ENCODE data around the gene PPIC.

The PPIC gene

DNA sequence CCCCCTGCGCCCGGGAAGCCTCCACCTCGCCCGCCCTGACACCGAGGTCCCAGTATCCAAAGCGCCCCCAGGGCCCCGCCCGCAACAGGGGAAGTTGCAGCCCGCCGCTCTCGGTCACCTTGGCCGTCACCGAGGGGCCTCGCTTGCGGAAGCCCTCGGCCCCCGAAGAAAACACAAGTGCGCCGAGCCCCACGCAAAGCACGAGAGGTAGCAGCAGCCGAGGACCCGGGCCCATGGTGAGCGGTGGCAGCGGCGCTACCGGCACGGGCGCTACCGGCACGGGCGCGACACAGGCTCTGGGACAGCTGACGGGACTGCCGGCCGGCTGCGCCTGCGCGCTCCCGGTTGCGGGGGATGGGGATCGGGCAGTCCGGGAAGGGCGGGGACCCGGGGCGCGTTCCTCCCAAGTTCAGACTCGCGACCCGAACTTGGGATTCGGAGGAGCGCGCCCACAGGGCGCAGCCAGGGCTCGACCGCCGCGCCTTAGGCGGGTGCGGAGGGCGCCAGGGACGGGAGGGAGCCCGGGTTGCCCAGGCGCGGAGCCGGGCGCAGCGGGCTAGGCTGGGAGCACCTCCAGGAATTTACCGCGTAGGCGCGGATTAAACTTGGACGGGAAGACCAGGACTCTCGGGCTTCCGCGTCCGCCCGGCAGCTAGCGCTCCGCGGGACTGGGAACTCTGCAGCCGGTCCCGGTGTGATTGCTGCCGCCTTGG, at the start of gene PPIC:
PPIC (minus strand) TSS at position 335 of the 713 bp plus-strand sequence; CDS start at position 235, 100 bp downstream.
- peak; percentile 77 for DNase-seq

DNA sequence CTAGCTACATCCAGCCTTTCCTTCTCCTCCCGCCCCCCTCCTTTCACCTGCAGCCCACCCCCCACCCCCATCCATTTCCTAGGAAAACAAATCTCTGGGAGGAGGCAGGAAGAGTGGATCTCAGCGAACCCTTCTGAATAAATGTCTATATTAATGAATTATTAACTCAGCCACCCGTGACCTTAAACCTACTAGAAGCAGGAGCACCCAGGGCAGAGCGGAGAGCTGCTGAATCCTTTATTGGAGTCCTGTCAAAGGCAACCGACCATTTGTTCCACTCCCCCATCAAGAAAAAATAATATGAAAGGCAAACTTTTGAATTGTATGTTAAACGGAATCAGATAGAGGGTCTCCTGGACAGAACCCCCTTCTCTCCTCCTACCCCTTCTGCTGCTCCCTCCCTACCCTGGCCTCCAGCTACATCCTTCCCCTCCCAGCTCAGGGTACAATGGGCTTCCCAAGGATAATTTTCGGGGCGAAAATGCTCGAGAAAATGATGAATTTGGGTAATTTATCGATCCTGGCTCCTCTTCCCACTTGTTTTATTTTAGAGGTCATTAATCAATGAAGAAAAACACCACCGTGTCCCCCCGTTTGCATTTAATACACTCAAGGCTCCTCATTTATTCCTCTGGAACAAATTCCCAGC, 49.2 kb upstream of the PPIC start:
- no peak for DNase-seq

DNA sequence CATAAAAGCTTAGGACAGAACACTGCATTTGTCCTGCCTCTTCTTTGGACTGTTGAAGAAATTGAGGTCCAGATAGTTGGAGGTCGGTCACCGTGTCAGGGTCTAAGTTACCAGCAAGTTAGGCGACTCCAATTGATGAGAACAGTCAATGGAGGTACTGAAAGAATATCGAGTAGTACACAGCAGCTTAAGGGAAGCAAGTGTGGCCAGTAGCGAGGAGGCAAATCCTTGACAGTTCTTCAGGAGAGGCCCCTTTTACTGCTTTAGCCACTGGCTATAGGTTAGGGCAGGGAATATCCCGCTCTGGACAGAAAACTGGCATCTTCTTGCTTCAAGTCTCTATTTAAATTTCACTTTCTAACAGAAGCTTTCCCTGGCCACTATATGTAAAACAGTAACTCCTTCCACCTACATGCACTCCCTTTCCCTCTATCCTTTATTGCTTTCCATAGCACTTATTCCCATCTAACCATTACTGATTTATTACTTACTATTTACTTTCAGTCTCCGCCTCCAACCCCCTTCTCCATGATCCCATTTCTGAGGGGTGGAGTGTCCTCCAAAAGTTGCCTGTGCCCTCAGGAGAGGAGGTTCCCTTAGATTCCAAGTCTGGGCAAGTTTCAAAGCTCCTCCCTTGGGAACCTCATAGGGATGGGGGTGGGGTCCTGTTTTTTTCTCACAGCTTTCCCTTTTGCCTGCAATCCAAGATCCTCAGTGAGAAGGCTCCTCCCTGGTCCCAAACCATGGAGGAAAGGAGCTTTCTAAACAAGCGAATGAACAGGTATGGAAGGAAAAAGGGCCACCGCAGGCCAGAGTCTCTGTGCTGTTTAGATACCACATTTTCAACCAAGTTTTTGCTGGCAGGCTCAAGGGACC, 48.4 kb upstream of the PPIC start:
- no peak for DNase-seq

DNA sequence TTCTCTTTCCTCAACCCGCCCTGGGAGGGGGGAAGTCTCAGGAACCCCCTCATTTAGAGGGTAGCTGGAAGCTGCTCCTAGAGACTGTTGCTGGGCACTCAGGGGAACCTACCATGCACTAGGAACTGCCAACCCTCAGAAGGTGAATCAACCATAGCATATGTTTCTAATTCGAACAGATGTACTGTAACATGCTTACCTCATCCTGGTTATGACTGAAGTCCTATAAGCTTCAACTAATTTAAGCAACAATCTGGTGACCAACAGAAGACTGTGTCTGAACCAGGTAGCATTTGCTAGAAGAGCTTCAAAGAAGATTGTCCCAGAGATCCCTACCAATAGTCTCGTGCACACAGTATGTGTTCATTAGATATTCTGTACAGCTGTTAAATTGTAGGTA, 46.8 kb upstream of the PPIC start:
- no peak for DNase-seq

DNA sequence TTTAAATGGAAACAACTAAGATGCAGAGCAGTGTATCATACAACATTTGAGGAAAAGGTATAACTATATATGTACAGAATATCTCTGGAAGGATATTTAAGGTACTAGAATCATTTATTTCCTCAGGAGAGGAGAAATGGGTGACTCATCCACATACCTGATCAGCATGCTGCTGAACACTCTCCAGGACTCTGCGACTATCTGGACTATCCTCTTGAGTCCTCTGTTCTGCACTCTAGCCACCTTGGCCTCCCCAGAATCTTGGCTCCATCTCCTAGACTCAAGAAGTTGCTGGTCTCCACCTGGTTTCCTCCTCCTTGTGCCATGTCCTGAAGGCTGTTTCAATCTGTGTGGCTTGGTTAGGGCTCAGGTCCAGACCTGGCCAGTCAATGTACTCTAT, 43.7 kb upstream of the PPIC start:
- DNase-seq, result no peak

DNA sequence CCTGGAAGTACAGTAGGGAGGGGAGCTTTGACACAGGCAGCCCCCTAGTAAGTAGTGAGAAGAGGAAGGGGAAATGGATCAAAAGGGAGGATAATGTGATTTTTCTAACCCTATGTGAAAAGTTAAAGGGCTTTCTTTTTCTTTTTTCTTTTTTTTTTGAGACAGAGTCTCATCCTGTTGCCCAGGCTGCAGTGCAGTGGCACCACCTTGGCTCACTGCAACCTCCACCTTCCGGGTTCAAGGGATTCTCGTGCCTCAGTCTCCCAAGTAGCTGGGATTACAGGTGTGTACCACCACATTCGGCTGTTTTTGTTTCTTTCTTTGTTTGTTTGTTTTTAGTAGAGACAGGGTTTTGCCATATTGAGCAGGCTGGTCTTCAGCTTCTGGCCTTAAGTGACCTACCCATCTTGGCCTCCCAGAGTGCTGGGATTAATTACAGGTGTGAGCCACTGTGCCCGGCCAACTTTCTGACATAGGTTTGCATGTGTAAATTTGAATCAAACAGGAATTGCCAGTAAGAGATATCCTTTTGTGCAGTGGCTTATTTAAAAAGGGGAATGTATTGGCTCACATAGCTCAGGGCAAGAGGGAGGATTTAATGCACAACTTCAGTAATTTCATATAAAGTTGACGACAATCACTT, 39.1 kb upstream of the PPIC start:
- no peak for DNase-seq

DNA sequence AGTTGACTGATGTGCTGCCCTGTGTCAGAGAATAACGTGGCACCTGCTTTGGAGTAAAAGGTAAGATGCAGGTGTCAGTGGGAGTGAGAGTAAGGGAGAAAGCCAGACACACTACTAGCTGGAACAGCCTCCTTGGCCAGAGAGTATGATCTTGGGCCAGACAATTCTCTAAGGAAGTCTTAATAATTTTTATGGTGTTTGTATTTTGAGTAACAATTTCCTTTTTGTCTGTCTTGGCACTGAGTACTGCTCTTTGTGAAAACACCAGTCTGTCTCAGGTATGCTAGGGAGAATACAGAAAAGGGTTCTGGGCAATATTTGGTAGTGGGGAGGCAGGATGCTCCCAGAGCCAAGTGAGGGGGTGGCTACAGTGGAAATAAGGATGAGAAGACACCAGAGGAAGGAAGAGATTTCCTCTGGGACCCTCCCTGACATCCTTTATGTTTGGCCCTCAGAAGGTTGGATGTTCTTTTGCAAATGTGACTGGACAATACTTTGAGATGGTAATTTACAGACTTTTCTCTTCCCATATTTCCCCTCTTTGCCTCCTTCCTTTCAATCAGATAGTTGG, 31.9 kb upstream of the PPIC start:
- no peak for DNase-seq

DNA sequence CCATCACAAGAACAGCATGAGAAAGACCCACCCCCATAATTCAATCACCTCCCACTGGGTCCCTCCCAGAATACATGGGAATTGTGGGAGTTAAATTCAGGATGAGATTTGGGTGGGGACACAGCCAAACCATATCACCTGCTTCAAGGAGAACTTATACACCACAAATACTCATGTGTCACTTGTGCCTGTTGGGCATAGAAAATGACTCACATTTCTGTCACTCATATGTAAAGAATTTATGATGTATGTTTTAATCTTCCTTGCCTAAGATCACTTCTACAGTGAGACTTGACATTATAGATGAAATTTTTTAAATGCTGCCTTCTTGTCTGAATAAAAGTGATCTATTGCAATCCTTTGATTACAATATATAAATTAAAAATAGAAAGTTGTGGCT, 29.5 kb upstream of the PPIC start:
- DNase-seq, result no peak

DNA sequence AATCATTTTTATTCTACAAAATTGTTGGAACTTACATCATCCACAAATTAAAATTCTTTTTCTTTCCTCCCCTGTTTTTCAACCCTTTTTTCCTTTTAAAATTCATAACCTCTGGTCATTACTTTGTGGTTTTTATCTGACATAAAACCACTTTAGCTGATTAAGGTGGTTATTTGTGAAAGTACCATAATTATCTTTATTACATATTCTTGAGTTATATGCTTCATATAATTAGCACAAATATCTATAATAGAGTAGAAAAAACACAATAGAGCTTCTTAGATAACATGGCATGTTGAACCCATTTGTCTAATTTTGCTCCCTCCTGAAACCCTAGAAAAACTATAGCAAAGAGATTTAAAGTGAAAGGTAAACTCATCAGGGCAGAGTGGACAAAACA, 22.9 kb upstream of the PPIC start:
- DNase-seq, result no peak

DNA sequence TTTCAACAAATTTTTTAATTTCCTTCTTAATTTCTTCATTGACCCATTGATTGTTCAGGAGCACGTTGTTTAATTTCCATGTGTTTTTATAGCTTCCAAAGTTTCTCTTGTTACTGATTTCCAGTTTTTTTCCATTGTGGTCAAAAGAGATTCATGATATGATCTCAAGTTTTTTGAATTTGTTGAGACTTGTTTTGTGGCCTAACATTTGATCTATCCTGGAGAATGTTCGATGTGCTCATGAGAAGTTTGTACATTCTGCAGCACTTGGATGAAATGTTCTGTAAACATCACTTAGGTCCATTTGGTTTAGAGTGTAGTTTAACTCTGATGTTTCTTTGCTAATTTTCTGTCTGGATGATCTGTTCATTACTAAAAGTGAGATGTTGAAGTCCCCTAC, 14.7 kb upstream of the PPIC start:
- no peak for DNase-seq

DNA sequence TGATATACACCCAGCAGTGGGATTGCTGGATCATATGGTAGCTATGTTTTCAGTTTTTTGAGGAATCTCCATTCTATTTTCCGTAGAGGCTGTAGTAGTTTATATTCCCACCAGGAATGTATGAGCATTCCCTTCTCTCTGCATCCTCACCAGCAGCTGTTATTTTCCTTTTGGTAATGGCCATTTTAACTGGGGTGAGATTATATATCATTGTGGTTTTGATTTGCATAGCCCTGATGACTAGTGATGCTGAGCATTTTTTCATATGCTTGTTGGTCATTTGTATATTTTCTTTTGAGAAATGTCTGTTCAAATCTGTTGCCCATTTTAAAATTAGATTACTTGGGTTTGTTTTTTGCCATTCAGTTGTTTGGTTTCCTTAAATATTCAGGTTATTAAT, 11.2 kb upstream of the PPIC start:
- DNase-seq, result no peak

DNA sequence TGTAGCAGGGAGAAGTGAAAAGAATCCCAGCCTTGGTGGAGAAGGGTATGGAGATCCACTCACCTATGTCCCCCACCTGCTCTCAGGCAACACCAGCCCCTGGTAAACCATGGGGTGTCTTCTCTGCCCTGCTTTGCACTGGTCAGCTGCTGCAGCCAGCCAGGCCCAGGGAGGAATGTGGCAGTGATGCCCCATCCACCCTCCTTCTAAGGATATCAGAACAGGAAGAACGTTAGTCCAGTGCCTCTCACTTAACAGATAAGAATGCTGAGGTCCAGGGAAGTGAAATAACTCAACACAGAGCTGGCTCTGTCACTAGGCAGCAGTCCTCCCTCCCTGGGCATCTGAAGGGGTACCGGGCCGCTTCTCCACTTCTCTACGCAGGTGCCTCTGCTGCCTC, 9.7 kb upstream of the PPIC start:
- no peak for DNase-seq

DNA sequence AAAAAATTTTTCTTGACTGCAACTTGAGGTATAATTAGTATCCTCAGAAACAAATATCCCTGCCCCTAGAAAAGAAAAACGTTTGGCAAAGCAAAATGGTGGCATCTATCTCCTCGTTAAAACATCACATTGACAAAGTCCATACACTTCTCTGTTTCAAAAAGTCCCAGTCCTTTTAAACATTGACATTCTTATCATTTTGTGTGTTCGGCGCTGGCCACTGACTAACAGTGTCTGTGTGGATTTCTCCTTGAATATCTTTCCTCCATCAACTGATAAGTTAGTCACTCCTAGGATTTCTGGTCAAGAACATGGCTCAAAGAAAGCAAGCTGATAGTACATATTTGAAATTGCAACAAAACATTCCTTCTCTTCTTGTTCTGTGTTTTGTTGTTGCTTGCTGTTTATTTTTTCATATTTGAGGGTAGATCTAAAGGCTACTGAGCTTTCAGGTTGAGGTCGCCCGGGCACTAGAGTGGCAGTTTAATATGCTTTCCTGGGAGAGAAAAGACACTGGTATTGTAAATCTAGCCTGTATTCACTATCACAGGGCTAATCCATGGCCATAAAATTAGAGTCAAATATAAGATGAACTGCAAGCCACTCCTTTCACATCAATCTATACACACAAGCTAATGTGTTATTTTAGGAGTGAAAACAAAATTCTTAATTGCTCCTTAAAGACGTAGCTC, 8.5 kb upstream of the PPIC start:
- DNase-seq, result no peak

DNA sequence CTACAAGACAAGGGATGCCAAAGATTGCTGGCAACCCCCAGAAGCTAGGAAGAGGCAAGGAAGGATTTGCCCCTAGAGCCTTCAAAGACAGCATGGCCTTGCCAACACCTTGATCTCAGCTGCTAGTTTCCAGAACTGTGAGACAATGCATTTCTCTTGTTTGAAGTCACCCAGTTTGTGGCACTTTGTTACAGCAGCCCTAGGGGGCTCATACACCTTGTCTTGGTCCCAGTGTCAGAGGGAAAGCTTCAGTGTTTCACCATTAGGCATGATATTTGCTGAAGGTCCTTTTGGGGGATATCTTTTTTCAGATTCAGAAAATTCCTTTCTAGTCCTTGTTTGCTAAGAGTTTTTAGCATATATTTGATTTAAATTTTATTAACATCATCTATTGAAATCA, 3.1 kb upstream of the PPIC start:
- DNase-seq, result no peak

DNA sequence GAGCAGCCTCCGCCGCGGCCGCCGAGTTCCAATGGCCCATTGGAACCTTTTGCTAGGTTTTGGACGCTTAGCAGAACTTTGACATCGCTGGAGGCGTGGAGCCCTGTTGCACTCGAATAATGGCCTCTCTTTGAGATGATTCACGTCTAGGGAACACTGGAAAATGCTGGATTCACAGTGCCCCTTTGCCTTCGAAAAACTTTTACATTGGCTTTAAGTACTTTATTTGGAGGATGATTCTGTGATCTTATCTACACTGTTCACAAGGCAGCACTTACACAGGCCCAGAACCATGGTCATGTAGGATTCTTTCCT, 536 bp upstream of the PPIC start:
- peak; percentile 64 for DNase-seq

DNA sequence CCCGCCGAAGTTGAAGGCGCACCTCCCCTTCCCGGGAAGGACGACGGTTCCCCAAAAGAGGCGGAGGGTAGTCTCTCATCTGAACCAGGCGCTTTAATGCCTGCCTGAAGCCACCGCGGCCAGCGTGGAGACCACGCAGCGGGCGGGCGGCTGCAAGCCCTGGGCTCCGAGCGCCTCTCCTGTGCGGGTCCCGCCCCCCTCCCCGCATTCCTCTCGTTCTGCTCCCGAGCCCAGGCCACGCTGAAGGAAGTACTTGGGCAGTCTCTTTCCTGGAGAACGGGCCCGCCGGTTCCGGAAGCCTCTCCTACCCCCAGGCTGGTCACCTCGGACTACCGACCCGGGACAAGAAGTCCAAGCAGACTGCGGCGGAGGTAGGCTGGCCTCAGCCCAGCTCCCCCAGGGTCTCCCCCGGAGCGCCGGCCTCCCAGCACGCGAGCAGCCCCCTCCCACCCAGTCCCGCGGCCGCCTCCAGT, 571 bp downstream of the PPIC start:
- peak; percentile 39 for DNase-seq

DNA sequence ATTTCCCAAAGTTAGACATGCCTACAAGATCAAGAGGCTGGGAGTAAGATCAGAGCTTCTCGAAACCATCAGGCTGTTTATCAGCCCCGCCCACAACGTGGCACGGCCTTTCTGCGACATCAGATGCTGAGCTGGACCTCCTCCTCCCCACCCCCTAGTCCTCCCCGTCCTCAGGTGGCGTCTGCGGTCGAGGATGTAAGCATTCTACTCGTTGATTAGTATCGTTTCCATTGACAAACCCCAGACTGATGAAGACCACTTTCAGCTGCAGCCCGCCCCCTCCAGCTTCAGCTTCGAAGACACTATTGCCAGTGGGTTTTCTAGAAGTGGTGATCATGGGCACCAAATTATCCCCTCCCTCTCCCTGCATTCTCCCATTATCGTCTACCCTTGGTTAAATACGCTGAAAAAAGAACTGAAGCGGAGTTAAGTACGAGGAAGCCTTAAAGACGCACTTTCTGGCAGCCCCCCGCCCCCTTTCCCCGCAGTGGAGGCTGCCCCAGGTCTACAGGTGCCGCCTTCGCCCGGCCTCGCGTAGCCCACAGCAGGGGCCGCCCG, 1.1 kb downstream of the PPIC start:
- DNase-seq, result peak; percentile 4

DNA sequence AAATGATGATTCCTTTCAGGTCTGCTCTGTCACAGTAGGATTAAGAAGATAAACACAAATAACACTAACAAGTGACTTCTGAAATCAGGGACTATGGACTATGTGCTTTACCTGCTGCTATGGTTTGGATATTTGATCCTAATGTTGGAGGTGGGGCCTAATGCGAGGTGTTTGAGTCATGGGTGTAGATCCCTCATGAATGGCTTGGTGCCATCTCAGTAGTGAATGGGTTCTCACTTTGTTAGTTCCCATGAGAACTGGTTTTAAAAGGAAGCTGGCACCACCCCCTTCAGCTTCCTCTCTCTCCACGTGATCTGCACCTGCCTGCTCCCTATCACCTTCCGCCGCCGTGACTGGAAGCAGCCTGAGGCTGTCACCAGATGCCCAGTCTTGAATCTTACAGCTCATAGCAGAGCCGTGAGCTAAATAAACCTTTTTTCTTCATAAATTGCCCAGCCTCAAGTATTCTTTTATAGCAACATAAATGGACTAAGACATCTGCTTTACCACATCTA, 3.3 kb downstream of the PPIC start:
- no peak for DNase-seq

DNA sequence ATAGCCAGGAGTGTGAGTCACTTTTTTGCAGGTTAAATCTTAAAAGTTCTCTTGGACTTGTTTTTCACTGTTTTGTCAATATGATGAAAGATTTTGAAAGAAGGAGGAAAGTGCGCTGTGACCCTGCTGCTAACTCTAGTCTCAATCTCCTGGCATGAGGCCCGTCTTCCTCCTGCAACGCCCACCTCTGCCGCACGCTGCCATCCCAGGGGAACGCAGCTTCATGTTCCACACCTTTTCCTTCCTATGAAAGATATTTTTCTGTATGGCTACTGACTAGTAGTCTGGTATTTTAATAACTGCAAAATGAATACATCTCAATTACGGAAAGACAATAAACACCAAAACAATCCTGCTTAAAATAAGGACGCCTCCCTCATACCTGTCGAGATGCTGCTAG, 8.3 kb downstream of the PPIC start:
- no peak for DNase-seq

DNA sequence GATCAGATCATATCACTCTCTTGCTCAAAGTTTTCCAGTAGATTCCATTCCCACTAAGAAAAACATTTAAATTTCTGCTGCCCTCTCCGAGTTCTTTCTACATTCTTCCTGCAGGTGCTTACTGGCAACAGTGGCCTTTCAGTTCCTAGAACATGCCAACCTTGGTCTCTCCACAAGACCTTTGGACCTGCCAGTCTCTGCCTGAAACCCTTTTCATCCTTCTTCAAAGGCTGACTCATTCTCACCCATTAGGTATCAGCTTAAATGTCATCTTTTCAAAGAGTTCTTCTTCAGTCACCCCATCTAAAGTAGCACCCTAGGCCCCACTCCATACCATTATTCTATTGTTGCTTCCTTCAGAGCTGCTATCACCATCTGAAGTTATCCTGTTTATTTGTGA, 21.8 kb downstream of the PPIC start:
- no peak for DNase-seq

DNA sequence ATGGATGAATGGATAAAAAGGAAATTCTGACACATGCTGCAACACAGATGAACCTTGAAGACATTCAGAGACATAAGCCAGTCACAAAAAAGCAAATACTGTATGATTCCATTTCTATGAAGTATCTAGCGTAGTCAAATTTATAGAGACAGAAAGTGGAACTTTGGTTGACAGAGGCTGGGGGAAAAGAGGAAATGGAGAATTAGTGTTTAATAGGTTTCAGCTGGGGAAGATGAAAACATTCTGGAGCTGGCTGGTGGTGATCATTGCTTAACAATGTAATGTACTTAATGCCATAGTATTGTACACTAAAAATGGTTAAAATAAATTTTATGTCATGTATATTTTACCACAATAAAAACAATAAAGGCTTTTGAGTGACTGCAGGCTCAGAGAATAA, 24.2 kb downstream of the PPIC start:
- no peak for DNase-seq

DNA sequence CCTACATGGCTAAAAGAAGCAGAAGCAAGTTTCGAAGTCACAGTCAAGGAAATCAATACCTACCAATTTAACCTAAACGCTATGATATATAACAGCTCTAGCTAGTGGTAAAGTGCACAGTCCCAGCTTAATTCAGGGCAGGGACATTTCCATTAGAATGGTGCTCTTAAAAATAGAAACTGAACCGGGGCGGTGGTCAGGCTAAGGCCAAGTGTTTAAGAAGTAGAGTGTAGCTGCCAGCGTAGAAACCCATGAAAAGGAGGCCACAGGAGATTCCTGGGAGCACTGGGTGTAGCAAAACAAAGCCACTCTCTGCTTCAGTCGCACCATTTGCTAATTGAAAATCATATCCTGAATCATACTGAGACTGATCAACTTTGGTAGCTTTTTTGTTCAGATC, 28.8 kb downstream of the PPIC start:
- DNase-seq, result no peak
